IMR-90 (cell line): Measurements from ENCODE around the gene PCDHGA4. TPM values are rescaled to one million over a fixed set of nuclear protein-coding genes. Genes with fewer than 3 reads are reported as not detected.
"Not testable (repeated sequence)": the region's sequence is repeated elsewhere in the genome, so short reads cannot be mapped to it uniquely, and the experiment has no call there.

Experiments used
- ATAC-seq: fragments of 200-7000 bp; cut with Tn5 transposase; 2 replicates; pipeline ENCODE4 v1.9.1; 2020; ENCODE audit warnings: low read depth, mild to moderate bottlenecking, moderate library complexity
- BruUV-seq: library from RNA; stranded (reverse); fragments of 400-500 nt; replicated peaks from 2 replicates; lab custom pipeline; 2021; lab: Mats Ljungman, UMichigan
- CTCF ChIA-PET: fragments of 300-600 bp; formaldehyde crosslinking; extraction: SDS; loops from one replicate; lab custom pipeline; 2021; ENCODE audit warnings: antibody characterized with exemption; lab: Yijun Ruan, JAX
- POLR2A ChIA-PET: fragments of 300-600 bp; sonication (Branson Sonifier 250); formaldehyde crosslinking; loops from one replicate; lab custom pipeline; 2022; ENCODE audit warnings: antibody characterized with exemption; ENCODE audit not compliant: unreplicated experiment; lab: Charles Lee
- DNase-seq: peaks from one replicate; pipeline ENCODE4 v3.0.0; 2013
- H2AFZ ChIP-seq: replicated peaks from 2 replicates; pipeline ENCODE3; 2013; ENCODE audit warnings: low read length, mild to moderate bottlenecking; ENCODE audit not compliant: poor library complexity
- H2AK5ac ChIP-seq: 2 replicates; pipeline ENCODE4 v1.6.1; 2013; ENCODE audit warnings: low read depth, low read length, inconsistent platforms
- H2AK9ac ChIP-seq: replicated peaks from 2 replicates; pipeline ENCODE3; 2013; ENCODE audit warnings: mild to moderate bottlenecking, low read depth, low read length, moderate library complexity; ENCODE audit not compliant: poor library complexity
- H2BK120ac ChIP-seq: 2 replicates; pipeline ENCODE4 v1.6.1; 2013; ENCODE audit warnings: low read depth, low read length, inconsistent platforms
- H2BK15ac ChIP-seq: 3 replicates; pipeline ENCODE4 v1.6.1; 2013; ENCODE audit warnings: low read depth, low read length, inconsistent platforms
- H2BK20ac ChIP-seq: 2 replicates; pipeline ENCODE4 v1.6.1; 2013; ENCODE audit warnings: low read depth, mild to moderate bottlenecking, inconsistent platforms, low read length, moderate library complexity
- H2BK5ac ChIP-seq: 2 replicates; pipeline ENCODE4 v1.6.1; 2013; ENCODE audit warnings: mild to moderate bottlenecking, low read depth, low read length, inconsistent platforms; ENCODE audit not compliant: poor library complexity, severe bottlenecking
- H3K14ac ChIP-seq: replicated peaks from 2 replicates; pipeline ENCODE4 v1.6.1; 2013; ENCODE audit warnings: low read depth, low read length, inconsistent platforms
- H3K18ac ChIP-seq: 2 replicates; pipeline ENCODE4 v1.6.1; 2013; ENCODE audit warnings: low read depth, low read length, control low read depth
- H3K23ac ChIP-seq: 2 replicates; pipeline ENCODE4 v1.6.1; 2013; ENCODE audit warnings: low read depth, low read length, inconsistent platforms
- H3K27ac ChIP-seq: 2 replicates; pipeline ENCODE4 v1.5.1; 2013; ENCODE audit warnings: mild to moderate bottlenecking, control low read depth, low read length; ENCODE audit not compliant: insufficient read depth
- H3K27me3 ChIP-seq: 2 replicates; pipeline ENCODE4 v1.6.1; 2013; ENCODE audit warnings: low read length; ENCODE audit not compliant: control insufficient read depth, insufficient read depth
- H3K36me3 ChIP-seq: 2 replicates; pipeline ENCODE4 v1.6.1; 2013; ENCODE audit warnings: low read length, mixed read lengths; ENCODE audit not compliant: control insufficient read depth, insufficient read depth
- H3K4ac ChIP-seq: 2 replicates; pipeline ENCODE4 v1.6.1; 2013; ENCODE audit warnings: low read depth, low read length, inconsistent platforms
- H3K4me1 ChIP-seq: 2 replicates; pipeline ENCODE4 v1.6.1; 2013; ENCODE audit warnings: low read length, mixed read lengths; ENCODE audit not compliant: control insufficient read depth, insufficient read depth
- H3K4me2 ChIP-seq: 2 replicates; pipeline ENCODE4 v1.6.1; 2013; ENCODE audit warnings: low read depth, mild to moderate bottlenecking, control low read depth, low read length, moderate library complexity
- H3K4me3 ChIP-seq: 2 replicates; pipeline ENCODE4 v1.5.1; 2013; ENCODE audit warnings: low read depth, mild to moderate bottlenecking, control low read depth, low read length, moderate library complexity; ENCODE audit not compliant: insufficient read depth
- H3K56ac ChIP-seq: 2 replicates; pipeline ENCODE4 v1.6.1; 2013; ENCODE audit warnings: low read length, inconsistent platforms; ENCODE audit not compliant: insufficient read depth; ENCODE audit errors: extremely low read depth
- H3K79me1 ChIP-seq, 2 experiments: 2 replicates each; pipeline ENCODE4 v1.6.1; 2013; ENCODE audit warnings: low read length in 2 of 2, inconsistent platforms in 1 of 2, low read depth in 1 of 2
- H3K9ac ChIP-seq: 2 replicates; pipeline ENCODE4 v1.6.1; 2013; ENCODE audit warnings: low read depth, low read length, control low read depth
- H3K9me1 ChIP-seq: 2 replicates; pipeline ENCODE4 v1.6.1; 2013; ENCODE audit warnings: low read length, inconsistent platforms; ENCODE audit not compliant: insufficient read depth
- H3K9me3 ChIP-seq: 2 replicates; pipeline ENCODE4 v1.6.1; 2013; ENCODE audit warnings: low read length; ENCODE audit not compliant: control insufficient read depth, insufficient read depth
- H4K20me1 ChIP-seq: 2 replicates; pipeline ENCODE4 v1.6.1; 2013; ENCODE audit warnings: low read length, inconsistent platforms; ENCODE audit not compliant: insufficient read depth
- H4K5ac ChIP-seq: 2 replicates; pipeline ENCODE4 v1.6.1; 2013; ENCODE audit warnings: mild to moderate bottlenecking, low read depth, low read length, control low read depth
- H4K8ac ChIP-seq, 2 experiments: 2 replicates each; pipeline ENCODE4 v1.6.1; 2013; ENCODE audit warnings: low read depth in 2 of 2, low read length in 2 of 2, control low read depth in 1 of 2, inconsistent platforms in 1 of 2
- H4K91ac ChIP-seq: 2 replicates; pipeline ENCODE4 v1.6.1; 2013; ENCODE audit warnings: low read depth, low read length, inconsistent platforms; ENCODE audit not compliant: insufficient read depth
- WGBS, 2 experiments: methylation state at CpG; one replicate each; pipeline versions ENCODE4 v1.1.5 to v1.1.7; 2013; ENCODE audit warnings: missing lambda C conversion rate in 2 of 2; ENCODE audit not compliant: insufficient read length in 1 of 2; ENCODE audit errors: extremely low coverage in 2 of 2; 5-methylcytosine and 5-hydroxymethylcytosine counted together
- dilution Hi-C: fragments of 300-500 bp; cut with HindIII; formaldehyde crosslinking; loops from one replicate; pipeline ENCODE4 v1.14.3; 2018; ENCODE audit warnings: low sequenced_read_pairs; ENCODE audit not compliant: unreplicated experiment
- in situ Hi-C: fragments of 300-500 bp; cut with MboI; formaldehyde crosslinking; loops from 3 replicates; pipeline ENCODE4 v1.14.3; 2019; ENCODE audit warnings: low sequenced_read_pairs, inconsistent platforms, mixed read lengths
- intact Hi-C: fragments of 100-400 bp; cut with micrococcal nuclease; formaldehyde crosslinking; loops from 2 replicates; pipeline ENCODE4 v1.10.0; 2022
- polyA plus RNA-seq, 3 experiments: library from polyadenylated mRNA; depleted of rRNA; stranded (reverse); fragments of >200 nt; gene quantifications; 2 replicates each; pipeline ENCODE4 v1.2.3, GENCODE V29; 2012; ENCODE audit warnings: low replicate concordance in 1 of 3
- total RNA-seq: library from RNA; depleted of rRNA; stranded (reverse); fragments of >200 nt; gene quantifications from 2 replicates; pipeline ENCODE4 v1.2.3, GENCODE V29; 2012

Gene PCDHGA4
- total and polyA plus RNA-seq, 2 of the 4 experiments (the other 2 are of a cell fraction): 3.5 to 5.4 TPM

DNA sequence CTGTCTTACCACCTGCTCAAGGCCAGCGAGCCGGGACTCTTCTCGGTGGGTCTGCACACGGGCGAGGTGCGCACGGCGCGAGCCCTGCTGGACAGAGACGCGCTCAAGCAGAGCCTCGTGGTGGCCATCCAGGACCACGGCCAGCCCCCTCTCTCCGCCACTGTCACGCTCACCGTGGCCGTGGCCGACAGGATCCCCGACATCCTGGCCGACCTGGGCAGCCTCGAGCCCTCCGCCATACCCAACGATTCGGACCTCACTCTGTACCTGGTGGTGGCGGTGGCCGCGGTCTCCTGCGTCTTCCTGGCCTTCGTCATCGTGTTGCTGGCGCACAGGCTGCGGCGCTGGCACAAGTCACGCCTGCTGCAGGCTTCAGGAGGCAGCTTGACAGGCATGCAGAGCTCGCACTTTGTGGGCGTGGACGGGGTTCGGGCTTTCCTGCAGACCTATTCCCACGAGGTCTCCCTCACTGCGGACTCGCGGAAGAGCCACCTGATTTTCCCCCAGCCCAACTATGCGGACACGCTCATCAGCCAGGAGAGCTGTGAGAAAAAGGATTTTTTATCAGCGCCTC is 14.0 kb upstream of the PCDHGA4 start:
- H3K14ac ChIP-seq, H3K4me1 ChIP-seq, H2AFZ ChIP-seq, ATAC-seq, H2BK20ac ChIP-seq, H3K79me1 ChIP-seq, H3K56ac ChIP-seq, H4K8ac ChIP-seq, H2AK5ac ChIP-seq, BruUV-seq, H3K4me2 ChIP-seq, H3K4me3 ChIP-seq, H3K27me3 ChIP-seq, H3K4ac ChIP-seq, in situ Hi-C loops, H4K91ac ChIP-seq, dilution Hi-C loops, POLR2A ChIA-PET, H3K9ac ChIP-seq, H2BK5ac ChIP-seq, DNase-seq, H3K23ac ChIP-seq, H3K27ac ChIP-seq, H4K20me1 ChIP-seq, H2BK120ac ChIP-seq, H3K9me1 ChIP-seq, H3K18ac ChIP-seq, H4K5ac ChIP-seq, H3K36me3 ChIP-seq, H2BK15ac ChIP-seq, intact Hi-C loops, CTCF ChIA-PET, H2AK9ac ChIP-seq: not testable (repeated sequence)
- WGBS, 2 experiments: 73% methylated on average over 8 of the region's 45 CpGs; no CpG with 5 or more reads in 1 of the 2 experiments
- peaks cover 46% of the 10 kb centered on the region for H3K9me3 ChIP-seq
